ENCODE results near the gene RNF181. TPM values are rescaled to one million over a fixed set of nuclear protein-coding genes. Genes with fewer than 3 reads are reported as not detected.

The RNF181 gene
- total RNA-seq, 1 experiment from 2014 or later: 156 TPM

DNA sequence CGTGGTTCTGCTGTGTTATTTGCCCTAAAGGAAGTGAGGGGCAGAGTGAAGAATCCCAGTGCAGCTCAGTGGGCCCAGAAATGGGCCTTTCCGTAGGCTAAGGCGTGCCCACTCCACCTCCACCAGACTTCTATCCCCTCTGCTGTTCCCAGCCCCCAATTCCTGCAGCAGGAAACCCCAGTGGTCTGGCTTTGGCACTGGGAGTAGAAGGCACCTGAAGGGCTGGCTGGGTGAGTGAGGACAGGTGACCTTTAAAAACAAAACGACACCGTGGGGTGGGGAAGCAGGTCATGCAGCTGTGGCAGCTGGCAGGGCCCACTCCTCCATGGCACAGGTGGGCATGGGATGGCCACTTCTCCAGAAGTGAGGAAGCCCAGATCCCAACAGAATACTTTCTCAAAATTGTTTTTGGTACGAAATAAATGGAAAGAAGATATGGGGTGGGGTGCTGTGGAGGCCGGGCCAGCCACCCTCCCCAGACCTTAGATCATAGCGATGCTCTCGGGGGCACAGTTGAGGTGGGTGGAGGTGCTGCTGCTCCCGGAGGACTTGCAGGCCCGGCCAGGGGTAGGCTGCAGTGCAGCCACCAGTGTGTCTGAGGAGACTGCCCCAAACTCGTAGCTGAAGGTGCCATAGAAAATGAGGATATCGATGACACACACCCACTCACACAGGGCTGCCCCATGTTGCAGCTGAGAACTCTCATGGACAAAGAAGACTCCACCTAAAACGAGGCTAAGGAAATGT is 3.2 kb downstream of the RNF181 start:
- H3K9me3 ChIP-seq (ENCODE audit: control insufficient read depth, insufficient read depth, low read depth, low read length): no peaks in the 10 kb centered on the region
- peaks cover 44% of the 10 kb centered on the region for H3K4me1 ChIP-seq (ENCODE audit: control insufficient read depth, insufficient read depth, low read length)
- in situ Hi-C loops (cut with HindIII; ENCODE audit: low pct_unique_long_range_greater_than_20kb, low sequenced_read_pairs): no loop called here
- no peak for DNase-seq (ENCODE audit: low read depth, low spot score)
- intact Hi-C loops (cut with micrococcal nuclease; ENCODE audit: unreplicated experiment): no loop called here
- H3K36me3 ChIP-seq (ENCODE audit: control insufficient read depth, insufficient read depth, low read length): peaks cover 2% of the 10 kb centered on the region; the same call in 1 of the 2 replicates
- no peak for ATAC-seq
- ChIA-PET CTCF (no interaction called here), POLR2A (interaction anchor here (0.7 kb wide), 1 partner anchor 167 kb away, joined by 3 read pairs; no protein-coding TSS in a partner anchor)
- H3K27me3 ChIP-seq (ENCODE audit: control insufficient read depth, insufficient read depth, low read length): no peaks in the 10 kb centered on the region
- H3K4me3 ChIP-seq (ENCODE audit: low read depth in 2 of 2, low read length in 2 of 2): no peak overlapping the region
- no peak for TF ChIP-seq REST (IDR thresholded peaks at IDR 0.05; ENCODE audit: insufficient read depth in 1 of 2, low read depth in 2 of 2, low read length in 1 of 2)
- TF ChIP-seq TCF7L2 (IDR thresholded peaks at IDR 0.05; ENCODE audit: low read depth, low read length): no peak
- TF ChIP-seq SIN3A (IDR thresholded peaks at IDR 0.05; ENCODE audit: borderline replicate concordance, insufficient read depth, low read depth, low read length): no peak
- TF ChIP-seq POLR2AphosphoS5 (IDR thresholded peaks at IDR 0.05; ENCODE audit: low read depth, low read length): no peak
- TF ChIP-seq, protein P1, sequence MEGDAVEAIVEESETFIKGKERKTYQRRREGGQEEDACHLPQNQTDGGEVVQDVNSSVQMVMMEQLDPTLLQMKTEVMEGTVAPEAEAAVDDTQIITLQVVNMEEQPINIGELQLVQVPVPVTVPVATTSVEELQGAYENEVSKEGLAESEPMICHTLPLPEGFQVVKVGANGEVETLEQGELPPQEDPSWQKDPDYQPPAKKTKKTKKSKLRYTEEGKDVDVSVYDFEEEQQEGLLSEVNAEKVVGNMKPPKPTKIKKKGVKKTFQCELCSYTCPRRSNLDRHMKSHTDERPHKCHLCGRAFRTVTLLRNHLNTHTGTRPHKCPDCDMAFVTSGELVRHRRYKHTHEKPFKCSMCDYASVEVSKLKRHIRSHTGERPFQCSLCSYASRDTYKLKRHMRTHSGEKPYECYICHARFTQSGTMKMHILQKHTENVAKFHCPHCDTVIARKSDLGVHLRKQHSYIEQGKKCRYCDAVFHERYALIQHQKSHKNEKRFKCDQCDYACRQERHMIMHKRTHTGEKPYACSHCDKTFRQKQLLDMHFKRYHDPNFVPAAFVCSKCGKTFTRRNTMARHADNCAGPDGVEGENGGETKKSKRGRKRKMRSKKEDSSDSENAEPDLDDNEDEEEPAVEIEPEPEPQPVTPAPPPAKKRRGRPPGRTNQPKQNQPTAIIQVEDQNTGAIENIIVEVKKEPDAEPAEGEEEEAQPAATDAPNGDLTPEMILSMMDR (IDR thresholded peaks at IDR 0.05): no peak
- BruUV-seq (replicated peaks): TSS peak; percentile 23
- no peak overlapping the region for H3K27ac ChIP-seq (ENCODE audit: low read length)

GRCh38 chr2:85599468-85600234 is 4.1 kb downstream of the RNF181 start:
- POLR2A ChIA-PET: no interaction called here
- H3K9me3 ChIP-seq (ENCODE audit: control insufficient read depth, insufficient read depth, low read depth, low read length): no peaks in the 10 kb centered on the region
- H3K4me3 ChIP-seq (ENCODE audit: low read depth in 2 of 2, low read length in 2 of 2): no peak overlapping the region
- peak overlapping the region; percentile 23; the same call in 1 of the 2 replicates for H3K27ac ChIP-seq (ENCODE audit: low read length)
- intact Hi-C loops (cut with micrococcal nuclease; ENCODE audit: unreplicated experiment): no loop called here
- ATAC-seq: no peak
- no peak for TF ChIP-seq TCF7L2 (IDR thresholded peaks at IDR 0.05; ENCODE audit: low read depth, low read length)
- CTCF ChIA-PET: no interaction called here
- BruUV-seq (replicated peaks): no TSS peak
- DNase-seq (ENCODE audit: low read depth, low spot score): no peak
- peaks cover 40% of the 10 kb centered on the region for H3K4me1 ChIP-seq (ENCODE audit: control insufficient read depth, insufficient read depth, low read length)
- peaks cover 2% of the 10 kb centered on the region; the same call in 1 of the 2 replicates for H3K36me3 ChIP-seq (ENCODE audit: control insufficient read depth, insufficient read depth, low read length)
- no peaks in the 10 kb centered on the region for H3K27me3 ChIP-seq (ENCODE audit: control insufficient read depth, insufficient read depth, low read length)
- in situ Hi-C loops (cut with HindIII; ENCODE audit: low pct_unique_long_range_greater_than_20kb, low sequenced_read_pairs): no loop called here

All from Panc1 (cell line).